HG03439 (cell line): ENCODE data around the gene SRPX2.

Experiments used
- ATAC-seq: cut with Tn5 transposase; IDR thresholded peaks from one replicate; pipeline ENCODE4 v1.9.1; 2021; ENCODE audit warnings: mild to moderate bottlenecking, moderate library complexity; ENCODE audit not compliant: unreplicated experiment

SRPX2 gene, protein sequence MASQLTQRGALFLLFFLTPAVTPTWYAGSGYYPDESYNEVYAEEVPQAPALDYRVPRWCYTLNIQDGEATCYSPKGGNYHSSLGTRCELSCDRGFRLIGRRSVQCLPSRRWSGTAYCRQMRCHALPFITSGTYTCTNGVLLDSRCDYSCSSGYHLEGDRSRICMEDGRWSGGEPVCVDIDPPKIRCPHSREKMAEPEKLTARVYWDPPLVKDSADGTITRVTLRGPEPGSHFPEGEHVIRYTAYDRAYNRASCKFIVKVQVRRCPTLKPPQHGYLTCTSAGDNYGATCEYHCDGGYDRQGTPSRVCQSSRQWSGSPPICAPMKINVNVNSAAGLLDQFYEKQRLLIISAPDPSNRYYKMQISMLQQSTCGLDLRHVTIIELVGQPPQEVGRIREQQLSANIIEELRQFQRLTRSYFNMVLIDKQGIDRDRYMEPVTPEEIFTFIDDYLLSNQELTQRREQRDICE

GRCh38 chrX:100643956-100644860 is at the start of gene SRPX2:
Gene SRPX2 (plus strand): TSS chrX:100644199. CDS start chrX:100646323, 2,124 bp downstream.
- ATAC-seq, result no peak

- ATAC-seq, result no peak
Observed at GRCh38 chrX:100596601-100597000, 47.4 kb upstream of the SRPX2 start.

DNA sequence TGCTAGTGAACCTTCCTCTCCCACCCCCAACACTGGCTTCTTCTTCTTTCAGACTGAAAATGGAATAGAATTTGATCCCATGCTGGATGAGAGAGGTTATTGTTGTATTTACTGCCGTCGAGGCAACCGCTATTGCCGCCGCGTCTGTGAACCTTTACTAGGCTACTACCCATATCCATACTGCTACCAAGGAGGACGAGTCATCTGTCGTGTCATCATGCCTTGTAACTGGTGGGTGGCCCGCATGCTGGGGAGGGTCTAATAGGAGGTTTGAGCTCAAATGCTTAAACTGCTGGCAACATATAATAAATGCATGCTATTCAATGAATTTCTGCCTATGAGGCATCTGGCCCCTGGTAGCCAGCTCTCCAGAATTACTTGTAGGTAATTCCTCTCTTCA is 44.5 kb upstream of the SRPX2 start:
- no peak for ATAC-seq

GRCh38 chrX:100600340-100600739 is 43.7 kb upstream of the SRPX2 start:
- no peak for ATAC-seq

DNA sequence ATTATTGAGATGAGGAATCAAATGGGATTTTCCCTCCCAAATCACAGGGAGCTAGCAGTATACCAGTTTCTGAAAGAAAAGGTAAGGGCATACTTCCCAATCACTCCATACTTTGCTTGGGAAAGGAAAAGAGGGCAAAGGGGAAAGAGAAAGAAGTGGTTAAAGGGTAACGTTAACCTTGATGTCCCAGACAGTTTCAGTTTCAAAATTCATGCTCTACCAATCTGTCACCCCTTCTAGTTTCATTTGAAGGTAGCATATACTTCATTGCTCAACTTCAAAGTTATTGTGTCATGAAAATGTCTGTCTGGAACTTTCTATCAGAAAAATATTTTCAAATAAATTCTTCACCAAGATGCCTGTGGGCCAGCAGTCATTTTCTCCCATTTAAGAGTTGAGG is 43.2 kb upstream of the SRPX2 start:
- ATAC-seq, result no peak

- ATAC-seq, result no peak
Observed at GRCh38 chrX:100606753-100607152, 37.2 kb upstream of the SRPX2 start.

GRCh38 chrX:100609591-100609990 is 34.4 kb upstream of the SRPX2 start:
- no peak for ATAC-seq

DNA sequence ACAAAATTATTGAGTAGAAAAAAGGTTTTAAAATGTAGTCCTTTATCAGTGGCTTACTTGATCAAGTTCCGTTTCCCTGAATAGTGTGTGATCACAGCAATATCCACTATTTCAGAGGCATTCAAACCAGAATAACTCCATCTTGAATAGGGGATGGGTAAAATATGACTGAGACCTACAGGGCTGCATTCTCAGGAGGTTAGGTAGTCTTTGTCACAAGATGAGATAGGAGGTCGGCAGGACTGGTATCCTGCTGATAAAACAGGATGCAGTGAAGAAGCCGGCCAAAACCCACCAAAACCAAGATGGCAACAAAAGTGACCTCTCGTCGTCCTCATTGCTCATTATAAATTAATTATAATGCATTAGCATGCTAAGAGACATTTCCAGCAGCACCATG is 32.0 kb upstream of the SRPX2 start:
- ATAC-seq, result no peak

DNA sequence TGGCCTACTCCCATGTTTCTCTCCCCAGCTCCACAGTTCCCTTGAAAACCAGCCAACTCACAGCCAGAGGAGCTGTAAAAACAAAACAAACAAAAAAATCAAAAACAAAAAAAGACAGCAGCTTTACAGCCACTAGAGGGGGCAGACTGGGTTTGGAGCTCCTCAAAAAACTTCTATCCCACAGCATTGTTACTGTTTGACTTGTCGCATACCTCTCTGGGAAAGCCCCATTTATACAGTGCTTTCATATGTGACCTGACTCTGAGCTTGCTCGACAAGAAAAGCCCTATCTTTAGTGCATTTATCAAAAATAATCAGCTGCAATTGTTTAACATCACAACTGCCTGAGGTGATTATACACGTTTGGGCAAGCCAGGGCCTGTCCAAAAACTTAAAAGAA is 29.0 kb upstream of the SRPX2 start:
- peak; percentile 58 for ATAC-seq

DNA sequence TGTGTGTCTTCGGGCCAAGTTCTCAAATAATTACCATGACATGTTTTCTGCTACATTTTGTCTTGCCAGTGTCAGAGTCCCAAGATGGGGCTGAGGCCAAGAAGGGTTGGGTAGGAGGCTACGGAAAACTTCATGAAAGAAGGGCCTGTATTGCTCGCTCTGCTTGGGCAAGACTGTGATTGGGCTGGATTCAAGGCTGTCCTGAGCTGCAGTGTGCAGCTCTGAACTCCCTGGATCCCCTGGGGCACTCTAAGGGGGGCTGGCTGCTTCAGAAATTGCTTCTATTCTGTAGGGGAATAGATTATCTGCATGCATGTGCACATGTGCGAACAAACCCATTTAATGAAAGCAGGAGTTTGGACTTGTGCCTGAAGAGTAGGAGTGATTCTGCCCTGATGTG is 21.0 kb upstream of the SRPX2 start:
- no peak for ATAC-seq

GRCh38 chrX:100625985-100626491 is 18.0 kb upstream of the SRPX2 start:
- ATAC-seq, result peak; percentile 98

DNA sequence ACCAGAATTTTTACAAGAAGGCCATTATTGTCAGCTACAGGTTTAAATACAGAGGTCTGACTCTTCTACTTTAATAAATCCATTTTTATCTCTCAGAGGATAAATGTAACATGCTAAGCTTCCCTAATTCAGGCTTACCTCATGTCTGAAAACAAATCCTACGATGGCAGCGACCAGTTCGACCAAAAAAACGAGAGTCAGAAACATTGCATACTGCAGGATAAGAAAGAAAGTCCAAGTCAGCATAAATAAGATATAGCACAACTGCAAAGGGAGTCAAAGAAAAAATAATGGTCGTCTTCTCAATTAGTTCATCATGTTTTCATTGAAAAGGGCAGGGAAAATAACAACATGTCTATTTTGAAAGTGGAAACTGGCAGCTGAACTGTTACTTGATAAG is 9.0 kb upstream of the SRPX2 start:
- ATAC-seq, result no peak

- no peak for ATAC-seq
Observed at GRCh38 chrX:100635989-100636320, 8.0 kb upstream of the SRPX2 start.

- peak; percentile 70 for ATAC-seq
Observed at GRCh38 chrX:100636321-100636991, 7.5 kb upstream of the SRPX2 start, which contains the start of gene TSPAN6. Gene TSPAN6 (minus strand): TSS chrX:100636806. CDS start chrX:100636694, 112 bp downstream.

DNA sequence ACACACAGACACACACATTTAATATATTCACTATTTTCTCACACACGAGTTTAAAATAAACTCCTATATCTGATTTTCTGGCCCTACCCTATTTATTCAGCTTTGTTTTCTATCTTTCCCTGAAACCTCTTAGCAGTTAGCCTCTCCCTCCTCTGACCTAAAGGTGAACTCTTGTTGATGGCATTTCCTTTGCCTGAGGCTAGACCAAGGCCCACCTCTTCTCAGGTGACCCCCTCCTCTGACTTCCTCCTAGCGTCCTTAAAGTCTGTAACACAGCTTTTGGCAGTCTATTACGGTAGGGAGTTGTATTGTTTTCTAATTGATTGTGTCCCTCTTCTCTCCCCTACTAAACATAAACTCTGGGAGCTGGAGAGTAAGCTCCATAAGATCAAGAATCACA is 1.7 kb upstream of the SRPX2 start:
- ATAC-seq, result no peak

DNA sequence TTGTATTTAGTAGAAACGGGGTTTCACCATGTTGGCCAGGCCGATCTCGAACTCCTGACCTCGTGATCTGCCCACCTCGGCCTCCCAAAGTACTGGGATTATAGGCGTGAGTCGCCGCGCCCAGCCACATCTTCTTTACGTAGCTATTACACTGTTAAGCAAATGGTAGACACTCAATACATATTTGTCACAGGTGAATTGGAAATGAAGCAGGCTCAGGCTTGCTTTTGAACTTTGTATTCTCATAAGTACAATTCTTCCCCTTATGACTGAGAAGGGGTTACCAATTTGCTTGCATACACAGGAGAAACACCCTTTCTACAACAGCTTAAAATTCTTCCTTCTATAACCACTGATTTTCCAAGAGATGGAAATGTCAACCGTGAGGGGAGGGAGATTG is 787 bp upstream of the SRPX2 start:
- ATAC-seq, result no peak

DNA sequence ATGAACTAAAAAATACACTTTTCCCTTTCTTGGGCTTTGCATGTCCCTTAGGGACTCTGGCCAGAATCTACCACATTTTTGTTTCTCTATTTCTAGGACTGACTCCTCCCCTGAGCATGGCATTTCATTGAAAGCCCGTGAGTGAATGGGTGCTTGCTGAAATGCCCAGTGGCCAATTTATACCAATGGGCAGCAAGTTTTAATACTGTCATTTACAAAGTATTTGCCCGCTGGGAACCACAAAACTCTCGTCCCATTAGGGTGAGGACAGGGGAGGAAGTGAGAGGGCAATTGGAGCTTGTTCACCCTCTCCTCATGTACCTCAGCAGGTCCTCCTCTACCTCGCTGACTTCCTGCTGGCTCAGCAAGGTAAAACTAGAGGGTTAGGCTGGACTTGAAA is 1.1 kb downstream of the SRPX2 start:
- ATAC-seq, result no peak

DNA sequence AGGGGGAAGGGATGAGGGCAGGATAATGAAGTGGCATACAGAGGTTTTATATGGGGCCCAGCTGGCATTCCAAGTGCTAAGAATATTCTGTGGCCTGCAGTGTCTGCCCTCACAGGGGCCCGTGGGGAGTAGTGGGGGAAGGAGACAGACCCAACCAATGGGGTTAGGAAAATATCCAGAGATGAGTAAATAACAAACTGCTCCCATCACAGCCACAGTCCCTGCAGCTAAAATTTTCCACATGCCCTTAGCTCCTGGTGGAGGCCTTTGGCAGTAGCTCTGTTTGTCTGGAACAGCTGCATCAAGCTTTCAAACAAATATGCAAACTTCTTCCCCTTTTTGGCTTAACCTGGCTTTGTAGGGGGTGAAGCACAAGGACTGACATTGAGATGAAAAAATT is 3.1 kb downstream of the SRPX2 start:
- no peak for ATAC-seq

DNA sequence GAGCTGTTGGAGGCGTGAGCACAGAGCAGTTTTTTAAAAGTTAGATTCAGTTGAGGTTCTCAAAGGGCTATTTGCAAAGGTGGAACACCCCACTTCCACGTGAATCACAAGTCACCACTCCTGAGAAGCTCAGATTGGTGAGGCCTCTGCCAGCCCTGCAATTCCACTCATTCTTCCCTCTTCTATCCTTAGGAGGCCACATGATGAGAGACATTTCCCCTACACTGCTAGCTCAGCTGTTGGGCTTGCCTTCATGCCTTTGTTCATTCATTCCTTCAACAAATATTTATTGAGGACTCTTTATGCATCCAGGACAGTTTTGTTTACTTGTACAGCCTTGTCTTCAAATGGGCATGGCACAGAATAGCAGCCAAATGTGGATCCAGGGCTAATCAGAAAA is 3.7 kb downstream of the SRPX2 start:
- ATAC-seq, result no peak

DNA sequence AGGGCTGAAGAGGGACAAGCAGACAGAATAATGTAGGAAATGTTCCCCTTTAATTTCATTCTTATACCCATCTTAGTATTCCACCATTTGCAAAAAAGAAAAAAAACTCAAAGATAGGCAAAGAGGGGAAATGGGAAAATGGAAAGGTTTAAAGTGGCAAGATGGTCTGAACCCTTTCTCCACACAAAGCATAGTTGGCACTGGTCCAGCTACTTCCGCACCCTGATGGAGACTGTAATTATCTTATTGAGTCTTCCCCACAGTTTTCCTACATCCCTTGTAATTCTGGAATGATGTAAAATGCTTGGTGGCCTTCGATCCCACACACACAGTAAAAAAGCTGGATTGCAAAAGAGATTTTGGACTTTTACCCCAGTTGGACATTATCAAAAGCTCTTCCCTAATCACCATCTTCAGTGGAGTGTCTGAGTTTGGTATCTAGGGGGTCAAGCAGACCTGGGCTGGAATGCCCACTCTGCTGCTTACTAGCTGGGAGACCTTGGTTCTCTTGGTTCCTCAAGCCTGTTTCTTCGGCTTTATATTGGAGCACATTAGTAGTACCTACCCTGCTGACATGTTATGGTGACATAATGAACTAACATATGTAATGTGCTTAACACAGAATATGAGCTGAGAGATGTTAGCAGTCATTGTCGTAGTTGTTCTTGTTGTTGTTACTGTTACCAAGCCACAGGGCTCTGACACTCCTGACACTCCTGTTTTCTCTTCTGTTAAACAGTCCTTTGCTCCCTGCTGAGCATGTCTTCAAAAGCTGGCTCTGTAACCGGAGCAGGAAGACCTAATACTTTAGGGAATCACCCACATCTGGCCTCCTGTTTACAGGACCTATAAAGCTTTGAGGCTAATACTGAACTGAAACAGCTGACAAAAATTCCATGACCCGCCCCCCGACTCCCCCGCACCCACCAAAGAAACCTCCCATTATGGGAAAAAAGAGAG is 4.7 kb downstream of the SRPX2 start:
- ATAC-seq, result no peak
